ENCODE results near the gene SPAG17.

GRCh38 chr1:117919376-117919775 is 265.7 kb downstream of the SPAG17 start:
- TF ChIP-seq CTCF (IDR thresholded peaks at IDR 0.05) (no peak), POLR2AphosphoS5 (IDR thresholded peaks at IDR 0.05; ENCODE audit: low read depth, low read length) (no peak), TCF7L2 (IDR thresholded peaks at IDR 0.05; ENCODE audit: low read depth, low read length) (no peak), SIN3A (IDR thresholded peaks at IDR 0.05; ENCODE audit: borderline replicate concordance, insufficient read depth, low read depth, low read length) (no peak)
